Large intestine (tissue), 3 donors: ENCODE results near the gene SORCS2. TPM values are rescaled to one million over a fixed set of nuclear protein-coding genes. Genes with fewer than 3 reads are reported as not detected.

Experiments used
- DNase-seq, 2 donors: peaks; one replicate each; pipeline versions ENCODE4 v3.0.0 to v3.0.0-alpha.2; 2013
- H3K27ac ChIP-seq: one replicate; pipeline ENCODE4 v1.5.1; 2013; ENCODE audit warnings: low read length
- H3K27me3 ChIP-seq: 2 replicates; pipeline ENCODE4 v1.6.1; 2013; ENCODE audit warnings: low read length; ENCODE audit not compliant: control insufficient read depth, insufficient read depth
- H3K36me3 ChIP-seq: 2 replicates; pipeline ENCODE4 v1.6.1; 2013; ENCODE audit warnings: low read length; ENCODE audit not compliant: control insufficient read depth, insufficient read depth
- H3K4me1 ChIP-seq: one replicate; pipeline ENCODE4 v1.6.1; 2013; ENCODE audit warnings: low read length; ENCODE audit not compliant: control insufficient read depth, insufficient read depth
- H3K4me3 ChIP-seq: one replicate; pipeline ENCODE4 v1.5.1; 2013; ENCODE audit warnings: low read length
- H3K9me3 ChIP-seq: one replicate; pipeline ENCODE4 v1.6.1; 2013; ENCODE audit warnings: mild to moderate bottlenecking, low read depth, low read length, moderate library complexity; ENCODE audit not compliant: control insufficient read depth
- WGBS: methylation state at CpG from one replicate; pipeline ENCODE4 v1.1.5; 2013; ENCODE audit warnings: low lambda C conversion rate; ENCODE audit not compliant: insufficient coverage; 5-methylcytosine and 5-hydroxymethylcytosine counted together
- polyA plus RNA-seq: library from polyadenylated mRNA; unstranded; fragments of 120-200 nt; gene quantifications from one replicate; pipeline ENCODE4 v1.2.1, GENCODE V29; 2013

SORCS2 gene
- polyA plus RNA-seq, 1 donor = 3.6 TPM

GRCh38 chr4:7185487-7186030 is 6.8 kb upstream of the SORCS2 start:
- no CpG with 5 or more reads among the region's 10 CpGs for WGBS
- DNase-seq = no peak
- Histone ChIP-seq H3K36me3 (no peaks in the 10 kb centered on the region), H3K9me3 (no peaks in the 10 kb centered on the region), H3K4me3 (no peak overlapping the region), H3K4me1 (no peaks in the 10 kb centered on the region), H3K27ac (no peak overlapping the region), H3K27me3 (peaks cover 43% of the 10 kb centered on the region)

GRCh38 chr4:7186031-7186430 is 6.3 kb upstream of the SORCS2 start:
- no peak overlapping the region for H3K27ac ChIP-seq
- no peaks in the 10 kb centered on the region for H3K4me1 ChIP-seq
- no peaks in the 10 kb centered on the region for H3K9me3 ChIP-seq
- no peak overlapping the region for H3K4me3 ChIP-seq
- DNase-seq = no peak
- no CpG with 5 or more reads among the region's 9 CpGs for WGBS
- H3K27me3 ChIP-seq = peaks cover 47% of the 10 kb centered on the region
- H3K36me3 ChIP-seq = no peaks in the 10 kb centered on the region

GRCh38 chr4:7186516-7187167 is 5.7 kb upstream of the SORCS2 start:
- no CpG with 5 or more reads among the region's 15 CpGs for WGBS
- no peaks in the 10 kb centered on the region for H3K9me3 ChIP-seq
- H3K36me3 ChIP-seq = no peaks in the 10 kb centered on the region
- H3K4me3 ChIP-seq = no peak overlapping the region
- DNase-seq = no peak
- peaks cover 49% of the 10 kb centered on the region for H3K27me3 ChIP-seq
- no peak overlapping the region for H3K27ac ChIP-seq
- H3K4me1 ChIP-seq = no peaks in the 10 kb centered on the region

- H3K4me1 ChIP-seq = peaks cover 2% of the 10 kb centered on the region
- no peaks in the 10 kb centered on the region for H3K9me3 ChIP-seq
- H3K27me3 ChIP-seq = peaks cover 52% of the 10 kb centered on the region
- H3K4me3 ChIP-seq = no peak overlapping the region
- no CpG with 5 or more reads among the region's 7 CpGs for WGBS
- no peak overlapping the region for H3K27ac ChIP-seq
- no peak for DNase-seq
- H3K36me3 ChIP-seq = no peaks in the 10 kb centered on the region
Observed at GRCh38 chr4:7187168-7187535, 5.2 kb upstream of the SORCS2 start.

- no peak overlapping the region for H3K4me3 ChIP-seq
- DNase-seq = no peak
- no peaks in the 10 kb centered on the region for H3K9me3 ChIP-seq
- no CpG with 5 or more reads among the region's 7 CpGs for WGBS
- H3K4me1 ChIP-seq = peaks cover 3% of the 10 kb centered on the region
- H3K27ac ChIP-seq = no peak overlapping the region
- peaks cover 53% of the 10 kb centered on the region for H3K27me3 ChIP-seq
- H3K36me3 ChIP-seq = no peaks in the 10 kb centered on the region
Observed at GRCh38 chr4:7187691-7188090, 4.6 kb upstream of the SORCS2 start.

- Histone ChIP-seq H3K9me3 (peaks cover 3% of the 10 kb centered on the region), H3K4me3 (no peak overlapping the region), H3K27ac (no peak overlapping the region), H3K4me1 (peaks cover 3% of the 10 kb centered on the region), H3K36me3 (no peaks in the 10 kb centered on the region), H3K27me3 (peaks cover 65% of the 10 kb centered on the region)
- no peak for DNase-seq
- no CpG with 5 or more reads among the region's 12 CpGs for WGBS
Observed at GRCh38 chr4:7189066-7189465, 3.3 kb upstream of the SORCS2 start.

GRCh38 chr4:7189475-7190277 is 2.7 kb upstream of the SORCS2 start:
- Histone ChIP-seq H3K9me3 (peaks cover 3% of the 10 kb centered on the region), H3K27ac (no peak overlapping the region), H3K4me3 (no peak overlapping the region), H3K27me3 (peaks cover 71% of the 10 kb centered on the region), H3K4me1 (peaks cover 3% of the 10 kb centered on the region), H3K36me3 (no peaks in the 10 kb centered on the region)
- WGBS = no CpG with 5 or more reads among the region's 11 CpGs
- peak in 1 of 2 donors; percentile 34 for DNase-seq

- peaks cover 77% of the 10 kb centered on the region for H3K27me3 ChIP-seq
- no peaks in the 10 kb centered on the region for H3K36me3 ChIP-seq
- H3K9me3 ChIP-seq = peaks cover 3% of the 10 kb centered on the region
- DNase-seq = no peak
- H3K4me1 ChIP-seq = peaks cover 3% of the 10 kb centered on the region
- no peak overlapping the region for H3K27ac ChIP-seq
- WGBS = 80% methylated on average over 2 of the region's 2 CpGs
- H3K4me3 ChIP-seq = no peak overlapping the region
Observed at GRCh38 chr4:7190278-7190594, 2.1 kb upstream of the SORCS2 start.

GRCh38 chr4:7190691-7191545 is 1.4 kb upstream of the SORCS2 start:
- Histone ChIP-seq H3K27ac (no peak overlapping the region), H3K4me3 (no peak overlapping the region), H3K27me3 (peaks cover 83% of the 10 kb centered on the region), H3K36me3 (no peaks in the 10 kb centered on the region), H3K4me1 (peaks cover 3% of the 10 kb centered on the region), H3K9me3 (peaks cover 3% of the 10 kb centered on the region)
- no CpG with 5 or more reads among the region's 11 CpGs for WGBS
- no peak for DNase-seq

GRCh38 chr4:7191546-7192251 is 639 bp upstream of the SORCS2 start:
- peaks cover 3% of the 10 kb centered on the region for H3K4me1 ChIP-seq
- no peak for DNase-seq
- WGBS = no CpG with 5 or more reads among the region's 22 CpGs
- H3K4me3 ChIP-seq = no peak overlapping the region
- H3K27me3 ChIP-seq = peaks cover 85% of the 10 kb centered on the region
- peaks cover 3% of the 10 kb centered on the region for H3K9me3 ChIP-seq
- H3K27ac ChIP-seq = no peak overlapping the region
- no peaks in the 10 kb centered on the region for H3K36me3 ChIP-seq
